Hypothalamus (tissue), 51 donors: ENCODE data around the gene DHRS1.
"Not testable (repeated sequence)": the region's sequence is repeated elsewhere in the genome, so short reads cannot be mapped to it uniquely, and the experiment has no call there.

Experiments used
- DNase-seq, 51 donors: peaks; one replicate each; lab custom pipeline; 2025; lab: John Stamatoyannopoulos, UW

Gene DHRS1

GRCh38 chr14:24254630-24255392, 44.8 kb downstream of the DHRS1 start:
- no peak for DNase-seq

GRCh38 chr14:24253936-24254335, 45.6 kb downstream of the DHRS1 start:
- DNase-seq = no peak

DNA sequence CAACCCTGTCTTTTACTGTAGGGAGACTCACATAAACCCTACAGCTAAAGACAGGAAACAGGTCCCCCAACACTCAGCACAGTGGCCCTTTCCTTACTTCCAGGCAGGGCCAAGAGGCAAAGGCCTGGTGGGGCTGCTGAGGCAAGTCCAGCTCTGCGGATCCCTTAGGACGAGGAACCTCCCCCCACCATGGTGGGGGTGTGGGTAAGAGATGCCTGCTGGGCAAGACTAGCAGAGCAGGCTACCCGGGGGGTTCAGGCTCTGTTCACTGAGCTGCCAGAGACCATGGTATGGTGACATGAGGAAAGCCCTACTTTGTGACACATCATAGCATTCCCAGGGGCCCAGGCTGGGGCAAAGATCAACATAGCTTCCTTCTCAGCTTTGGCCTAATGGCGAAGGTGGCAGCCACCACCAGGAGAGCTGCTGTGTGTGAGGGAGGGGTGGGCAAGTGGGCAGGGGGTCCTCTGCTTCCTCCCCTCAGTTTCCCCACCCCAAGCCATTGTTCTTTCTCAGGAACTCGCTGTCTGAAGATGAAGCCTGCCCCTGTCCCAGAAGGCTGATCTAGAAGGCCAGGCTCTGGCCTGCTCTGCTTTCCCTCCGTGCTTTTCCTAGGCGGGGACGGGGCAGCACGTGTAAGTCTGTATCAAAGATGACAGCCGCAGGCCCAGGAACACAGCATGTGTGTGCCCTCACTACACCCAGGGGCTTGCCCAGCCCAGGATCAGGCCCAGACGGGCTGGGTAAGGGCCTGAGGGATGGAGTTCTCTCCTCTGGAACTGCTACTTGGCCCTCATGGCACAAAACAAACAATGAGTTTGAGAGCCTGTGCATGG, 47.1 kb downstream of the DHRS1 start:
- DNase-seq = no peak

DNA sequence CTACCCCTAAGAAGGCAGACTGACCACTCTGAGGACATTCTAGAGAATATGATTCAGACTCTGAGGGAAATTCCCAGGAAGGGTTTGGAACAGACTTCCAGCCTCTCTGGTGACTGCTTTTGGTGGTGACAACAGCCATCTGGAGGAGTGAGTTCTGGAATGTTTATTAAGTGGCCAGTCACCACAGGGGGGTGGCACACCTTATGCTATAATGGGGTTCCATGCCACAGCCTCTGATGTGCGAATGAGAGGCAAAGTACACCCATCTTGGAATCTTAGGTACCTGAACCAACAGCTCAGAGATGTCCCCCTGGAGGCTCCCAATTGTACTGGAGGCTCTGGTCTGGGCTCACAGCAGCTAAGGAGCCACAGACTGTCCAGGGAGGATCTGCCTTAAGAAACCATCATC, 47.7 kb downstream of the DHRS1 start:
- no peak for DNase-seq

DNA sequence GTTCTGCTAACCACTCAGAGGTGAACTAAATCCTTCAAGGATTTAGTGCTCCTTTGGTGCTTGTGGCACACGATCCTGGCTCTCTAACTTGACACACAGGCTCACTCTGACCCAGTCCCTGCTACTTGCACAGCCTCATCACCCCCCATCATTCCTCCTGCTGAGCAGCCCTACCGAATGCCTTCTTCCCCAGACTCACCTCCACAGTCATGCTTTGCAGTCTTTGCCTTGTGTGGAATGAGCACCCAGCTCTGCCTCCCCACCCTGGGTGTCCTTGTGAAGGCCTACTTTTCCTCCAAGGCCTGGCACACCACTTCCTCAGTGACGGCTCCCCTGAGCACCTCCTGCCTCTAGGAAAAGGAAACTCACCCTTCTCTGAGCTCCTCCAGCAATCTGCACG, 49.2 kb downstream of the DHRS1 start:
- DNase-seq = no peak

GRCh38 chr14:24249230-24250021, 50.2 kb downstream of the DHRS1 start:
- DNase-seq = no peak

DNA sequence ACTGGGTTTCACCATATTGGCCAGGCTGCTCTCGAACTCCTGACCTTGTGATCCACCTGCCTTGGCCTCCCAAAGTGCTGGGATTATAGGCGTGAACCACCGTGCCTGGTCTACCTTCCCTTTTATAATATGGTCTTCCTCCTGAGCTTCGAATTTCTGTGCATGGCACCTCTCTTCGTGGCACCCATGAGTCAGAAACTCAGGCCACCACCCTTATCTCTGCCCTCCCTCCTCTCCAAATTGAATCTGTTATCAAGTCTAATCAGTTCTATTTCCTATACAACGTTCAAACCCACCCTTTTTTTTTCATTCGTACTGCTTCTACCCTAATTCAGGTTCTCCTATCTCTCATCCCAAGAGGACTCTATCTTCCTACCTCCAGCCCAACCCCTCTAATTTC, 52.2 kb downstream of the DHRS1 start:
- no peak for DNase-seq

GRCh38 chr14:24246765-24247212, 52.8 kb downstream of the DHRS1 start:
- DNase-seq = no peak

GRCh38 chr14:24245350-24245749, 54.2 kb downstream of the DHRS1 start:
- DNase-seq = not testable (repeated sequence)

DNA sequence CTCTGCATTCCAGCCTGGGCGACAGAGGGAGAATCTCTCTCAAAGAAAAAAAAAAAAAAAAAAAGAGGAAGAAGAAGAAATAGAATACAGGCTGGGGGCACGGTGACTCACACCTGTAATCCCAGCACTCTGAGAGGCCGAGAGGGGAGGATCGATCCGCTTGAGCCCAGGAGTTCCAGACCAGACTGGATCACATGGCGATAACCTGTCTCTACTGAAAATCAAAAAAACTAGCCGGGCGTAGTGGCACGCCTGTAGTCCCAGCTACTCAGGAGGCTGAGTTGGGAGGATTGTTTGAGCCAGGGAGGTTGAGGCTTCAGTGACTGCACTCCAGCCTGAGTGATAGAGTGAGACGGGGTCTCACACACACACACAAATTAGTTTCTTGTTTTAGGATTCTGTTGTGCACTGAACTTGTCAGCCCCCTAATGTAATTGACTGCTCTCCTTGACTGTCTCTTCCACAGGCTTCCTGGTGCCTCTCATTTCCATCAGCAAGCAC, 56.2 kb downstream of the DHRS1 start:
- peak in 1 of 51 donors; percentile 45 for DNase-seq

GRCh38 chr14:24241829-24242443, 57.6 kb downstream of the DHRS1 start:
- DNase-seq = peak in 32 of 51 donors; percentile 84 to 99 (median 94)
